Measurements from ENCODE around the gene GFY.

GFY gene

DNA sequence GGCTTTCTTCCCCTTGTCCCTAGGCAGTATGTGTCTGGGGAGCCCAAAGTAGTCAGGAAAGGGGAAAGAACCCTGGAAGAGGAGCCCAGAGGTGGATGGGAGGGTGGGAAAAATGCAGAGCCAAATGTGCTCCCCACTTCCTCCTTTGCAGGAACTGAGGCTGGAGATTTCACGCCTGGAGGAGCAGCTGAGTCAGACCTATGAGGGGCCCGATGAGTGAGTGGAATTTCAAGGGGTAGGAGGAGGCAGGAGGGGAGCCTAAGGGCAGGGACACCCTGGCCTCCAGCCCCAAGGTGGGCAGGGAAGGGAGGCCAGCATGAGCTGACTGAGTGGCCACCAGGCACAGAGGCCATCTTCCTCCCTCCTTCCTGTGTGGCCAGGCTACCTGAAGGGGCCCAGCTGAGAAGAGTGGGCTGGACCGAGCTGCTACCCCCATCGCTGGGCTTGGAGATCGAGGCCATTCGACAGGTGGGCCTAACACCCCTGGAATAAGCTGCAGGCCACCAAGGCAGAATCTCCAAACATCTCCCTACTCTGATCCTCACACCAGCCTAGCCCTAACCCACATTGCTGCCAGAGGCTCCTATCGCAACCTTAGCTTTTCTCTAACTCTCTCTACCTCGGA lies 16.3 kb upstream of the GFY start:
- TF ChIP-seq, protein P1, sequence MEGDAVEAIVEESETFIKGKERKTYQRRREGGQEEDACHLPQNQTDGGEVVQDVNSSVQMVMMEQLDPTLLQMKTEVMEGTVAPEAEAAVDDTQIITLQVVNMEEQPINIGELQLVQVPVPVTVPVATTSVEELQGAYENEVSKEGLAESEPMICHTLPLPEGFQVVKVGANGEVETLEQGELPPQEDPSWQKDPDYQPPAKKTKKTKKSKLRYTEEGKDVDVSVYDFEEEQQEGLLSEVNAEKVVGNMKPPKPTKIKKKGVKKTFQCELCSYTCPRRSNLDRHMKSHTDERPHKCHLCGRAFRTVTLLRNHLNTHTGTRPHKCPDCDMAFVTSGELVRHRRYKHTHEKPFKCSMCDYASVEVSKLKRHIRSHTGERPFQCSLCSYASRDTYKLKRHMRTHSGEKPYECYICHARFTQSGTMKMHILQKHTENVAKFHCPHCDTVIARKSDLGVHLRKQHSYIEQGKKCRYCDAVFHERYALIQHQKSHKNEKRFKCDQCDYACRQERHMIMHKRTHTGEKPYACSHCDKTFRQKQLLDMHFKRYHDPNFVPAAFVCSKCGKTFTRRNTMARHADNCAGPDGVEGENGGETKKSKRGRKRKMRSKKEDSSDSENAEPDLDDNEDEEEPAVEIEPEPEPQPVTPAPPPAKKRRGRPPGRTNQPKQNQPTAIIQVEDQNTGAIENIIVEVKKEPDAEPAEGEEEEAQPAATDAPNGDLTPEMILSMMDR (conservative IDR thresholded peaks at IDR 0.05; ENCODE audit: low read depth, low read length): no peak
- no peak overlapping the region for H3K4me3 ChIP-seq (ENCODE audit: low read depth, low read length)

DNA sequence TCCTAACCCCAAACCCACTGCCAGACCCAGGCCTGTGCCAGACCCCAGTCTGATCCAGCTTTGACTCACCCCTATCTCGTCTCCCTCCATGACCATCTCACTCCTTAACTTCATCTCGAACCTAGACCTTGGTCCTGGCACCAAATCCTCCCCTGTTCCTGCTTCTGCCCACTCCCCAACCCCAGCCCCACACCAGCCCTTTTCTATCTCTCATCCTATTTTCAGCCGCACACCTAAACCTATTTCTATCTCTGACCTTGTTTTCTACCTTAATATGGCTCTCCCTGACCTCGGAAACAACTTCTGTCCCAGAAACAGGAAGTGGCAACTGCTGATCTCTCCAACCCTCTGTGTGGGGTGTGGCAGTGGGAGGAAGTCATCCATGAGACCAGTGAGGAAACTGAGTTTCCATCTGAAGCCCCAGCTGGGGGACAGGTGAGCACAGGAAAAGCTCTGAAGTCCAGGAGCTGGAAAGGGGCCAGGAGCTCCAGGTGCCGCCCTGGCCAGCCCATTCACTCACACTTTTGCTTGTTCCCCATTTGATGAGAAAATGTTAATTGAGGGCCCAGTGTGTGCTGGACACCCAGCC lies 15.7 kb upstream of the GFY start:
- H3K4me3 ChIP-seq (ENCODE audit: low read depth, low read length): no peak overlapping the region
- TF ChIP-seq, protein P1 (conservative IDR thresholded peaks at IDR 0.05; ENCODE audit: low read depth, low read length): no peak
- DNase-seq (ENCODE audit: low read depth): no peak

More for the DNA sequence above, 16.3 kb upstream of the GFY start:
- DNase-seq (ENCODE audit: low read depth): no peak

DNA sequence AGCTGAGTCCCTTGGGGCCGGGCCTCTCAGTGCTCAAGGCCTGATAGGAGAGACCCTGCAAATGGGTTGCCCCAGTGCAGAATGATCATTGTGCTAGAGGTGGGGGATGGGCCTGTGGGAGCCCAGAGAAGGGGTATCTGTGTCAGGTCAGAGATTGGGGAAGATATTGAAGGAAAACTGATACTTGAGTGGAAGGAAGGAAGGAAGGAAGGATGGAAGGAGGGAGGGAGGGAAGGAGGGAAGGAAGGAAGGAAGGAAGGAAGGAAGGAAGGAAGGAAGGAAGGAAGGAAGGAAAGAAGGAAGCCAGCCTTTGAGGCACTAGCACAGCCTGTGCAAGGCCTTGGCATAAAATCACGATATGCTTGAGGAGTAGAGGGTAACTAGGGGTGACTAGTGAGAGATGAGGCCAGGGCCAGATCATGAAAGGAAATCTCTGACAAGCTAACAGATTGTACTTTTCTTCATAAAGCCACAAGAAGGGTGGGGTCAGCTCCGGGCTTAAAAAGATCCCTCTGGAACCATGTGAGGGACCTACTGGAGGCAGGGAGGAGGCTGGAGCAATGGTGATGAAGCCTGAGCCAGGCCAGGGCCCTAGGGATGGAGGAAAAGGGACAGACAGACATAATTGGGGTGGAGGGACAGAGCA lies 13.4 kb upstream of the GFY start:
- TF ChIP-seq, protein P1 (conservative IDR thresholded peaks at IDR 0.05; ENCODE audit: low read depth, low read length): no peak
- no peak for DNase-seq (ENCODE audit: low read depth)
- no peak overlapping the region for H3K4me3 ChIP-seq (ENCODE audit: low read depth, low read length)

DNA sequence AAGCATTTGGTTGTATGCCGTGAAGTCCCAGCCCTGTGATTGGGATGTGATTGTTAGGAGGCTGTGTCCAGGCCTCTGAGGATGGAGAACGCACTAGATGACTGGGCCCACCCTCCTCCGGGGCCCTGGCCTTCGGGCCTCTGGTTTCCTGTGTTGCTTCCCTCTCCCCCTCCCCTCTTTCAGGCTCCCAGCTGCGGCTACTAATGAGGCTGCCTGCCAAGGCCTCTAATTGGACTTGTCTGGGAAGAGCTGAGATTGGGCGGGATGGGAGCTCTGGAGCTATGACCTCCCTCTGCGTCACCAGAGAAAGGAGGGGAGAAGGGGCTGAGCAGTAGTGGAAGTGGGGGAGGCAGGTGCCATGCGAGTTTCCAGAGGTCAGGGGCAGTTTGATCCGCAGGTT lies 11.8 kb upstream of the GFY start:
- TF ChIP-seq, protein P1 (conservative IDR thresholded peaks at IDR 0.05; ENCODE audit: low read depth, low read length): no peak
- no peak overlapping the region for H3K4me3 ChIP-seq (ENCODE audit: low read depth, low read length)
- no peak for DNase-seq (ENCODE audit: low read depth)

DNA sequence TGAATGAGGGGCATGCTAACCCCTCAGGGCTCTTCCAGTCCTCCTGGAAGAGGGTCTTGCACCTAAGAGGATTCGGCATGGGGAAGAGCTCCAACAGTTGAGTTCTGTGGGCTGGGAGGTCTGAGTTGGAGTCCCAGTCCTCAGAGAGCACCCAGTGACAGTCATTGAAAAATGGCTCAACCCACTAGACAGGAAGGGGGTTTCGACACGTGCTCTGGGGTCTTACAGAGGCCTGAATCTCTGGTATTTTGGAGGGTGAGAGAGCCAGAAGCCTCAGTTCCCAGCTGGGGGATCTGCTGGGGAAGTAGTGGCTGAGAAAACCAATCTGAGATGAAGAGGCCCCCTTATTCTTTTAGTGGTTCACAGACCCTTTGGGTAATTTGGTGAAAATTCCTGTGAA lies 10.9 kb upstream of the GFY start:
- H3K4me3 ChIP-seq (ENCODE audit: low read depth, low read length): no peak overlapping the region
- TF ChIP-seq, protein P1 (conservative IDR thresholded peaks at IDR 0.05; ENCODE audit: low read depth, low read length): no peak
- no peak for DNase-seq (ENCODE audit: low read depth)

DNA sequence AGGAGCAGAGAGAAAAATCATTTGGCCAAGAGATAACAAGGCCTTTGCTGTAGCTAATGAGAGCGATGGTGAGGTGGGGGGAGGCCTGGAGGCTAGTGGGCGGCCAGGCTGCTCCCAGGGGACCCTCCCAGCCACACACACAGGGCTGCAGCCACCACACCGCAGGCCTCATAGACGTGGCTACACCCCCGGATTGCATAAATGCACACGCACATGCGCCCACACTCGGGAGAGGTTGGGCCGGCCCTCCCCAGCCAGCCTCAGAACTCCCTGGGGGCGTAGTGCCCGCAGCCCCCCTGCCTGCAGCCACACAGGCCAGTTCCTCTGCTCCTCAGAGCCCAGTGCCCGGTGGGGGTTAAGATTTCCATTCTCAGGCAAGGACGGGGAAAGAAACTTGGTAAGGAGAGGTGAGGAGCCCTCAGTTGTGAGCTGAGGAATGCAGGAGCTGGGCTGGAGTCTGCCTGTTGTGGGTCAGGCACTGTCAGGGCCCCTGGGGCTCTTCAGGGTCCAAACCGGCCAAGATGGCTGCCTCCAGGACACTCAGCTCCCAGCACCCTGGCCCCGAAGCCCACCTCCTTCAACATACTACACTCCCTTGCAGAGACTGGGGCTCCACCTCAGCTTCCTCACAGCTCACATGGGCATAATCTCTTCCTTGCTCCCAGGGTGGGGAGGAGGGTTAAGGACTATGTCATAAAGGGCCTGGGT lies 9.9 kb upstream of the GFY start:
- DNase-seq (ENCODE audit: low read depth): peak; percentile 9
- TF ChIP-seq, protein P1 (conservative IDR thresholded peaks at IDR 0.05; ENCODE audit: low read depth, low read length): no peak
- H3K4me3 ChIP-seq (ENCODE audit: low read depth, low read length): no peak overlapping the region

Data from choroid plexus epithelial cell (primary cell).